ENCODE results near the gene CR1L. TPM values are rescaled to one million over a fixed set of nuclear protein-coding genes. Genes with fewer than 3 reads are reported as not detected.

Gene CR1L
- total and polyA plus RNA-seq, 2 of the 8 experiments (the other 6 are each of a cell fraction or from before 2014, with no cell fraction given) = 0.39 TPM; not detected in 1

GRCh38 chr1:207744000-207744534, 99.1 kb downstream of the CR1L start (continued):
- TF ChIP-seq SP1 (IDR thresholded peaks at IDR 0.05; ENCODE audit: low read depth, low read length) (no peak), RFX5 (IDR thresholded peaks at IDR 0.05; ENCODE audit: borderline replicate concordance, low read depth, low read length) (no peak), POLR2A (IDR thresholded peaks at IDR 0.05; ENCODE audit: control extremely low read depth in 1 of 2, low read depth in 2 of 2, low read length in 2 of 2) (no peak), SP4 (IDR thresholded peaks at IDR 0.05; ENCODE audit: low read length) (no peak), SRF (IDR thresholded peaks at IDR 0.05; ENCODE audit: low read depth, low read length) (no peak), ATF2 (IDR thresholded peaks at IDR 0.05; ENCODE audit: low read length) (no peak), BRCA1 (IDR thresholded peaks at IDR 0.05; ENCODE audit: low read depth, low read length) (no peak)
